Hepatocyte (in vitro differentiated cells): ENCODE data around the gene EIF6. TPM values are rescaled to one million over a fixed set of nuclear protein-coding genes. Genes with fewer than 3 reads are reported as not detected.

Experiments
- DNase-seq: peaks from one replicate; pipeline ENCODE4 v3.0.0-alpha.2; 2016; ENCODE audit warnings: low spot score
- H2AFZ ChIP-seq: fragments of 200-600 bp; sonication (generic); 2 replicates; pipeline ENCODE4 v1.6.0; 2016; ENCODE audit warnings: antibody characterized with exemption, mild to moderate bottlenecking
- H3K27ac ChIP-seq: fragments of 200-600 bp; sonication (generic); 2 replicates; pipeline ENCODE4 v1.5.1; 2016; ENCODE audit warnings: mild to moderate bottlenecking
- H3K27me3 ChIP-seq: fragments of 200-600 bp; sonication (generic); 2 replicates; pipeline ENCODE4 v1.6.1; 2016
- H3K36me3 ChIP-seq: fragments of 200-600 bp; sonication (generic); replicated peaks from 2 replicates; pipeline ENCODE4 v1.5.1; 2016; ENCODE audit warnings: low read depth; ENCODE audit not compliant: insufficient read depth
- H3K4me1 ChIP-seq: fragments of 200-600 bp; sonication (generic); 2 replicates; pipeline ENCODE4 v1.5.1; 2016; ENCODE audit warnings: mild to moderate bottlenecking, moderate library complexity; ENCODE audit not compliant: insufficient read depth
- H3K4me2 ChIP-seq: fragments of 200-600 bp; sonication (generic); 2 replicates; pipeline ENCODE4 v1.6.0; 2016
- H3K4me3 ChIP-seq: fragments of 200-600 bp; sonication (generic); 2 replicates; pipeline ENCODE4 v1.5.1; 2016; ENCODE audit warnings: mild to moderate bottlenecking
- H3K79me2 ChIP-seq: fragments of 200-600 bp; sonication (generic); 2 replicates; pipeline ENCODE4 v1.6.0; 2017; ENCODE audit warnings: mild to moderate bottlenecking
- H3K9me2 ChIP-seq: fragments of 200-600 bp; sonication (generic); replicated peaks from 2 replicates; pipeline ENCODE4 v1.6.0; 2017; ENCODE audit warnings: mild to moderate bottlenecking; ENCODE audit not compliant: insufficient read depth
- H3K9me3 ChIP-seq: fragments of 200-600 bp; sonication (generic); 2 replicates; pipeline ENCODE4 v1.5.1; 2016; ENCODE audit warnings: low read depth, mild to moderate bottlenecking
- H4K20me1 ChIP-seq: fragments of 200-600 bp; sonication (generic); 2 replicates; pipeline ENCODE4 v1.6.0; 2016; ENCODE audit warnings: mild to moderate bottlenecking; ENCODE audit not compliant: insufficient read depth, poor library complexity, severe bottlenecking
- EZH2 ChIP-seq: fragments of 200-600 bp; sonication (generic); IDR thresholded peaks from 2 replicates; pipeline ENCODE4 v1.6.1; 2016; ENCODE audit warnings: antibody characterized with exemption, mild to moderate bottlenecking, borderline replicate concordance
- EZH2phosphoT487 ChIP-seq: fragments of 200-600 bp; sonication (generic); IDR thresholded peaks from one replicate; pipeline ENCODE4 v1.6.1; 2018; ENCODE audit warnings: antibody characterized with exemption, mild to moderate bottlenecking, low read depth, moderate library complexity; ENCODE audit not compliant: unreplicated experiment, severe bottlenecking
- WGBS: methylation state at CpG from one replicate; pipeline ENCODE4 v1.1.6; 2016; ENCODE audit warnings: low lambda C conversion rate; ENCODE audit errors: missing lambda C conversion rate; 5-methylcytosine and 5-hydroxymethylcytosine counted together
- polyA plus RNA-seq: library from polyadenylated mRNA; unstranded; fragments of >200 nt; fragmentation: Nextera tagmentation; extraction: Ambion mirVana; gene quantifications from 2 replicates; pipeline ENCODE4 v1.2.1, GENCODE V29; 2016
- total RNA-seq: library from RNA; depleted of rRNA; stranded (reverse); fragments of >200 nt; gene quantifications from 2 replicates; pipeline ENCODE4 v1.2.3, GENCODE V29; 2014
- TF ChIP-seq, protein P1 (sequence below): fragments of 200-600 bp; sonication (generic); IDR thresholded peaks from 2 replicates; pipeline ENCODE4 v1.5.1; 2016; ENCODE audit warnings: antibody characterized with exemption, mild to moderate bottlenecking; ENCODE audit not compliant: poor library complexity

The EIF6 gene
- total and polyA plus RNA-seq, 2 experiments from 2014 or later, result 112 to 230 TPM

DNA sequence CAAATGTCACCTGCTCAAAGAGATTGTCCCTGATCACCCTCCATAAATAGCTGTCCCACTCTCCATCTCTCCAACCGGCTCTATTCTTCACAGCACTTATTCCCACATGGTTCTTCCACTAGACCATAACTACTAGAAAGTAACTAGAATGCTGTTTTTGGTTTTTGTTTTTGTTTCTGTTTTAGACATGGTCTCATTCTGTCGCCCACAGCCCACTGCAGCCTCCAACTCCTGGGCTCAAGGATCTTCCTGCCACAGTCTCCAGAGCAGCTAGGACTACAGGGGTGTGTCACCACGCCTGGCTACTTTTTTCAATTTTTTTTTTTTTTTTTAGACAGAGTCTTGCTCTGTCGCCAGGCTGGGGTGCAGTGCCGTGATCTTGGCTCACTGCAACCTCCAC is 45.8 kb downstream of the EIF6 start:
- H3K27ac ChIP-seq, result no peak overlapping the region
- 80% methylated on average over 5 of the region's 5 CpGs for WGBS

DNA sequence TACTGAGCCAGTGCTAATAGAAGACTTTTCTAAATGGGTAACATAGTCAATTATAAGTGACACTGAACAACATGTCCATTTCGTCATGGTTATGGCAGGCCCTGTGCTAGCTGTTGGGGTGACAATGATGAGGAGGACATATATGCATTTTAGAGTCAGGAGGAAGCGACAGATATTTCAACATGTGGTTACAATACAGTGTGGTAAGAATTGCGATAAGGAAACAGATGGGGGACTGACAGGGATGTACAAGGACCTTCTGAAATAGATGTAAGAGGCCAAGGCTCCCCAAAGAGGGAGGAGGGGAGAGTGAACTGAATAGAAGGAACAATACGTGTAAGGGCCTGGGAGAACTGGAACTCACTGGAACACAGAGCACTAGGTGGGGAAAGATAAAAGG is 46.4 kb downstream of the EIF6 start:
- no peak overlapping the region for H3K27ac ChIP-seq
- no peak overlapping the region for H2AFZ ChIP-seq
- no peaks in the 10 kb centered on the region for H3K4me1 ChIP-seq
- 85% methylated on average over 4 of the region's 4 CpGs for WGBS
- H3K36me3 ChIP-seq, result no peaks in the 10 kb centered on the region
- H3K4me2 ChIP-seq, result no peak overlapping the region
- H4K20me1 ChIP-seq, result no peaks in the 10 kb centered on the region
- H3K4me3 ChIP-seq, result no peak overlapping the region
- H3K9me2 ChIP-seq, result no peaks in the 10 kb centered on the region
- H3K9me3 ChIP-seq, result no peaks in the 10 kb centered on the region
- no peaks in the 10 kb centered on the region for H3K79me2 ChIP-seq
- H3K27me3 ChIP-seq, result no peaks in the 10 kb centered on the region
- TF ChIP-seq EZH2 (no peak), EZH2phosphoT487 (no peak)
- TF ChIP-seq, protein P1, sequence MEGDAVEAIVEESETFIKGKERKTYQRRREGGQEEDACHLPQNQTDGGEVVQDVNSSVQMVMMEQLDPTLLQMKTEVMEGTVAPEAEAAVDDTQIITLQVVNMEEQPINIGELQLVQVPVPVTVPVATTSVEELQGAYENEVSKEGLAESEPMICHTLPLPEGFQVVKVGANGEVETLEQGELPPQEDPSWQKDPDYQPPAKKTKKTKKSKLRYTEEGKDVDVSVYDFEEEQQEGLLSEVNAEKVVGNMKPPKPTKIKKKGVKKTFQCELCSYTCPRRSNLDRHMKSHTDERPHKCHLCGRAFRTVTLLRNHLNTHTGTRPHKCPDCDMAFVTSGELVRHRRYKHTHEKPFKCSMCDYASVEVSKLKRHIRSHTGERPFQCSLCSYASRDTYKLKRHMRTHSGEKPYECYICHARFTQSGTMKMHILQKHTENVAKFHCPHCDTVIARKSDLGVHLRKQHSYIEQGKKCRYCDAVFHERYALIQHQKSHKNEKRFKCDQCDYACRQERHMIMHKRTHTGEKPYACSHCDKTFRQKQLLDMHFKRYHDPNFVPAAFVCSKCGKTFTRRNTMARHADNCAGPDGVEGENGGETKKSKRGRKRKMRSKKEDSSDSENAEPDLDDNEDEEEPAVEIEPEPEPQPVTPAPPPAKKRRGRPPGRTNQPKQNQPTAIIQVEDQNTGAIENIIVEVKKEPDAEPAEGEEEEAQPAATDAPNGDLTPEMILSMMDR, result no peak
- no peak for DNase-seq

More for the DNA sequence above, 45.8 kb downstream of the EIF6 start:
- Histone ChIP-seq H3K36me3 (no peaks in the 10 kb centered on the region), H3K9me3 (no peaks in the 10 kb centered on the region), H4K20me1 (no peaks in the 10 kb centered on the region), H3K9me2 (no peaks in the 10 kb centered on the region), H2AFZ (no peak overlapping the region), H3K4me1 (no peaks in the 10 kb centered on the region), H3K4me3 (no peak overlapping the region), H3K27me3 (no peaks in the 10 kb centered on the region), H3K4me2 (no peak overlapping the region), H3K79me2 (no peaks in the 10 kb centered on the region)
- no peak for TF ChIP-seq EZH2
- TF ChIP-seq, protein P1, result no peak
- TF ChIP-seq EZH2phosphoT487, result no peak
- DNase-seq, result no peak

DNA sequence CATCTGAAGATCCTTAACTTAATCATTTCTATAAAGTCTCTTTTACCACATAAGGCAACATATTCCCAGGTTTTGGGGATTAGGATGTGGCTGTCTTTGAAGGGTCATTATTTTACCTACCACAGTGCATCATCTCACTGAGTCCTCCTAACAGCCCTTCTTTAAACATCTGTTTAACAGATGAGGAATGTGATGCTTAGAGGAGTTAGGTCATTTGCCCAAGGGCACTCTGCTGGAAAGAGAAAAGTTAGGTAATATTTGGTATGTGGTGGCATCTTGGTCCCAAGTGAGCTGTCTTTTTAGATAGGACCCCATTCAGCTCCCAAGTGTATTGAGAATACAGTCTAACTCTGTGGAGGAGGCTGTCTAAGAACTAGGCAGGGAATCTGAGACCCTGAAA is 47.1 kb downstream of the EIF6 start:
- no peak for TF ChIP-seq EZH2phosphoT487
- TF ChIP-seq EZH2, result no peak
- TF ChIP-seq, protein P1, result no peak
- no peaks in the 10 kb centered on the region for H3K9me3 ChIP-seq
- H3K4me1 ChIP-seq, result no peaks in the 10 kb centered on the region
- no peak overlapping the region for H2AFZ ChIP-seq
- DNase-seq, result no peak
- no peaks in the 10 kb centered on the region for H3K27me3 ChIP-seq
- H4K20me1 ChIP-seq, result no peaks in the 10 kb centered on the region
- no peak overlapping the region for H3K4me3 ChIP-seq
- no peaks in the 10 kb centered on the region for H3K9me2 ChIP-seq
- no peak overlapping the region for H3K4me2 ChIP-seq
- no peaks in the 10 kb centered on the region for H3K79me2 ChIP-seq
- no peaks in the 10 kb centered on the region for H3K36me3 ChIP-seq
- no peak overlapping the region for H3K27ac ChIP-seq

DNA sequence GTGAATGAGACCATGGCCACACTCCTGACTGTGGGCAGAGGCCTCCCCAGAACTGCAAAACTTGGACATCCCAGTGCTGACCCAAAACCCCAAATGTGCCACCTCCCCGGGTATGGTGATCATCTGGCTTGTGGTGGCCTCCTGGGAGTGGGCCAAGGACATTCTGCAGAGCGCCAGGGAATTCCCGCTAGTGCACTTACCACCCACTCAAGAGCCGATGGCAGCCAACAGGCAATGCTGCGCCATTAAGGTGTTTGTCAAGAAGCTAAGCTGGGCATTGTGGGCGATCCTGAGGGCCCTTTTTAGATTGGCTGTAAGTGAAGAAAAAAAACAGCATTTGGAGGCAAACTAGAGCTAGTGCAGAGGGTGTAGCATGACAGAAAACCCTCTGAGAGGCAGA is 48.7 kb downstream of the EIF6 start:
- H3K9me3 ChIP-seq, result no peaks in the 10 kb centered on the region
- H3K9me2 ChIP-seq, result no peaks in the 10 kb centered on the region
- no peak for DNase-seq
- no peaks in the 10 kb centered on the region for H4K20me1 ChIP-seq
- TF ChIP-seq, protein P1, result no peak
- no peak for TF ChIP-seq EZH2phosphoT487
- no peak for TF ChIP-seq EZH2
- no peaks in the 10 kb centered on the region for H3K36me3 ChIP-seq
- H3K4me3 ChIP-seq, result no peak overlapping the region
- no peak overlapping the region for H3K4me2 ChIP-seq
- H3K4me1 ChIP-seq, result no peaks in the 10 kb centered on the region
- H3K27me3 ChIP-seq, result no peaks in the 10 kb centered on the region
- H2AFZ ChIP-seq, result no peak overlapping the region
- 96% methylated on average over 6 of the region's 6 CpGs for WGBS
- H3K79me2 ChIP-seq, result no peaks in the 10 kb centered on the region
- H3K27ac ChIP-seq, result no peak overlapping the region
